SK-N-SH treated with all-trans-retinoic acid at 6 μM for 48 hours (cell line): ENCODE results near the gene SORCS2.

ENCODE experiments used
- ATAC-seq: fragments of 200-7000 bp; cut with Tn5 transposase; 3 replicates; pipeline ENCODE4 v1.9.1; 2020; ENCODE audit warnings: mild to moderate bottlenecking, moderate library complexity
- CREB5 ChIP-seq: fragments of 250-450 bp; sonication (Bioruptor Pico); IDR thresholded peaks from 2 replicates; pipeline ENCODE4 v1.5.1; 2020; ENCODE audit warnings: low read depth, mild to moderate bottlenecking, moderate library complexity
- CSDC2 ChIP-seq: fragments of 250-450 bp; sonication (Bioruptor Pico); IDR thresholded peaks from 2 replicates; pipeline ENCODE4 v1.5.0; 2020; ENCODE audit warnings: mild to moderate bottlenecking, moderate library complexity
- CSRNP3 ChIP-seq: fragments of 250-450 bp; sonication (Bioruptor Pico); IDR thresholded peaks from 2 replicates; pipeline ENCODE4 v1.5.1; 2021; ENCODE audit warnings: mild to moderate bottlenecking, moderate library complexity
- ISL1 ChIP-seq: fragments of 250-450 bp; sonication (Bioruptor Pico); IDR thresholded peaks from 2 replicates; pipeline ENCODE4 v2.1.2; 2022; ENCODE audit warnings: mild to moderate bottlenecking, moderate library complexity
- OSR1 ChIP-seq: fragments of 250-450 bp; sonication (Bioruptor Pico); IDR thresholded peaks from 2 replicates; pipeline ENCODE4 v1.8.0; 2022; ENCODE audit warnings: moderate library complexity, mild to moderate bottlenecking, inconsistent platforms
- PATZ1 ChIP-seq: fragments of 250-450 bp; sonication (Bioruptor Pico); IDR thresholded peaks from 2 replicates; pipeline ENCODE4 v1.8.0; 2020; ENCODE audit warnings: mild to moderate bottlenecking, moderate library complexity, borderline replicate concordance
- POU6F1 ChIP-seq: fragments of 250-450 bp; sonication (Bioruptor Pico); IDR thresholded peaks from 2 replicates; pipeline ENCODE4 v1.8.0; 2021; ENCODE audit warnings: low read depth, mild to moderate bottlenecking, moderate library complexity, borderline replicate concordance
- RARB ChIP-seq: fragments of 250-450 bp; sonication (Bioruptor Pico); IDR thresholded peaks from 2 replicates; pipeline ENCODE4 v1.8.0; 2021; ENCODE audit warnings: mild to moderate bottlenecking, moderate library complexity
- SNAI2 ChIP-seq: fragments of 250-450 bp; sonication (Bioruptor Pico); IDR thresholded peaks from 2 replicates; pipeline ENCODE4 v1.5.0; 2020; ENCODE audit warnings: mild to moderate bottlenecking, moderate library complexity
- TOX ChIP-seq: fragments of 250-450 bp; sonication (Bioruptor Pico); IDR thresholded peaks from 2 replicates; pipeline ENCODE4 v1.8.0; 2021; ENCODE audit warnings: mild to moderate bottlenecking, moderate library complexity, borderline replicate concordance
- TSHZ2 ChIP-seq: fragments of 250-450 bp; sonication (Bioruptor Pico); IDR thresholded peaks from 2 replicates; pipeline ENCODE4 v1.5.0; 2020; ENCODE audit warnings: mild to moderate bottlenecking, moderate library complexity
- ZC3H10 ChIP-seq: fragments of 250-450 bp; sonication (Bioruptor Pico); IDR thresholded peaks from 2 replicates; pipeline ENCODE4 v1.5.1; 2021; ENCODE audit warnings: mild to moderate bottlenecking, moderate library complexity
- ZNF565 ChIP-seq: fragments of 450-650 bp; formaldehyde crosslinking; conservative IDR thresholded peaks from 2 replicates; pipeline ENCODE4 v1.5.0; 2020; ENCODE audit warnings: low read depth, mild to moderate bottlenecking, moderate library complexity
- ZNF70 ChIP-seq: fragments of 450-650 bp; formaldehyde crosslinking; IDR thresholded peaks from 2 replicates; pipeline ENCODE4 v1.5.0; 2020; ENCODE audit warnings: mild to moderate bottlenecking, moderate library complexity
- ZNF8 ChIP-seq: fragments of 450-650 bp; formaldehyde crosslinking; IDR thresholded peaks from 2 replicates; pipeline ENCODE4 v1.5.0; 2020; ENCODE audit warnings: mild to moderate bottlenecking, moderate library complexity

The SORCS2 gene

GRCh38 chr4:7289589-7289988 lies 97.3 kb downstream of the SORCS2 start (continued):
- no peak for TF ChIP-seq PATZ1 (CRISPR knock-in tag)

- no peak for ATAC-seq
- TF ChIP-seq RARB: no peak
- no peak for TF ChIP-seq CREB5 (CRISPR knock-in tag)
- TF ChIP-seq ISL1 (CRISPR knock-in tag): no peak
- no peak for TF ChIP-seq ZNF565 (CRISPR knock-in tag)
- no peak for TF ChIP-seq PATZ1 (CRISPR knock-in tag)
- no peak for TF ChIP-seq ZNF8
- no peak for TF ChIP-seq TOX (CRISPR knock-in tag)
- no peak for TF ChIP-seq CSDC2 (CRISPR knock-in tag)
- no peak for TF ChIP-seq TSHZ2 (CRISPR knock-in tag)
- TF ChIP-seq SNAI2 (CRISPR knock-in tag): no peak
- TF ChIP-seq POU6F1 (CRISPR knock-in tag): no peak
- no peak for TF ChIP-seq CSRNP3
- TF ChIP-seq ZNF70: no peak
Measured at GRCh38 chr4:7291372-7292114, 99.2 kb downstream of the SORCS2 start.

GRCh38 chr4:7293703-7294102 lies 101.4 kb downstream of the SORCS2 start:
- ATAC-seq: no peak
- TF ChIP-seq TOX (CRISPR knock-in tag): no peak
- TF ChIP-seq ZC3H10: no peak
- TF ChIP-seq ZNF565 (CRISPR knock-in tag): no peak
- no peak for TF ChIP-seq OSR1 (CRISPR knock-in tag)
- no peak for TF ChIP-seq PATZ1 (CRISPR knock-in tag)
